ENCODE results near the gene ADA. TPM values are rescaled to one million over a fixed set of nuclear protein-coding genes. Genes with fewer than 3 reads are reported as not detected.

The ADA gene
- total and polyA plus RNA-seq, 2 experiments from 2014 or later = 8.6 to 17.5 TPM

DNA sequence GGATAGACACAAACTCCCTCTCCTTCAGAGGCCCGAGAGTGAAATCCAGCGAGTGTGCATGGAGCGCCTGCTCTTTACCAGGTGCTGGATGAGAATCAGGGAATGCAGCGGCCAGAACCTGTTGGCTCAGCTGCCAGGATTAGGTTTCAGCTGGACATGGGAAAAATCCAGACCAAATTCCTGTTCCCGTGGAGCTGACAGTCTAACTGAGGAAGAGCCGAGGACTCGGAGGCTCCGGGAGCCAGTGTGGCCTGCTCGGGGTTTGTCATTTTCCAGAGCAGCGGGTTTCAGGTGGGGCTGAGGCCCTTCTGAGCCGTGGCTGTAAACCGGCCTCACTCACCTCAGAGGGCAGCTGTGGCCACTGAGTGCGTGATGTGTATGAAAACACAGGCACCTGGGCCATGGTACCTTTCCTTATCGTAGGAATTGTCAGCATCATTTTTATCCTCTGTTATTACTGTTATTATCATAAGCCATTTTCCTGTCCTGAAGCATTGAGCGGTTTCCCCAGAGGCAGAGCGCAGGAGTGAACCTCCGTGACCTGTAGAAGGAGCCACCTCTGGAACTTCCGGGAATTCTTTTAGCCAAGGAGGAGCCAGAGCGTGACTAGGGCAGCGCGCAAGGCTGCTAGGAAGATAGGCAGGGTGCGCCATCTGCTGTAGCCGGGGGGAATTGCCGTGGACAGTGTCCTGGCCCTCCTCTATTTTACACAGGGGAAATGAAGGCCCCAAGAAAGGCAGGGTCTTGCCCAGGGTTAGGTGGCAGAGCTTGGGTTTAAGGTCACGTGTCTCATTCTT, 41.8 kb downstream of the ADA start:
- Histone ChIP-seq H3K9me3 (ENCODE audit: low read depth) (no peaks in the 10 kb centered on the region), H3K27me3 (replicated peaks; ENCODE audit: insufficient read depth) (no peaks in the 10 kb centered on the region), H4K20me1 (ENCODE audit: insufficient read depth) (no peaks in the 10 kb centered on the region), H3K27ac (peak overlapping the region; percentile 22; the same call in 1 of the 2 replicates), H3F3A (ENCODE audit: insufficient read depth) (no peaks in the 10 kb centered on the region; the same call in 1 of the 2 replicates), H3K36me3 (ENCODE audit: low read depth) (no peaks in the 10 kb centered on the region), H3K9ac (peak overlapping the region; percentile 63), H3K4me2 (ENCODE audit: unreplicated experiment) (peak overlapping the region; percentile 55), H2AFZ (peak overlapping the region; percentile 67), H3K79me2 (ENCODE audit: insufficient read depth) (peaks cover 58% of the 10 kb centered on the region), H3K9me2 (ENCODE audit: insufficient read depth) (no peaks in the 10 kb centered on the region), H3K4me3 (peak overlapping the region; percentile 24; the same call in 1 of the 2 replicates), H3K4me1 (ENCODE audit: insufficient read depth) (peaks cover 15% of the 10 kb centered on the region)
- DNase-seq = peak; percentile 94
- 32% methylated on average over 25 of the region's 25 CpGs for WGBS, 2 experiments (ENCODE audit: low coverage in 1 of 2, low lambda C conversion rate in 2 of 2, missing lambda C conversion rate in 2 of 2)
- TF ChIP-seq EZH2 (IDR thresholded peaks at IDR 0.05; ENCODE audit: insufficient read depth, poor library complexity, severe bottlenecking) (no peak), EZH2phosphoT487 (IDR thresholded peaks at IDR 0.05; ENCODE audit: insufficient read depth, low read depth) (no peak)
- in situ Hi-C loops (cut with MboI) = loop anchor here (10.0 to 25.0 kb wide), 2 partner anchors 215 to 397 kb away; partner anchors contain the start of gene OSER1

DNA sequence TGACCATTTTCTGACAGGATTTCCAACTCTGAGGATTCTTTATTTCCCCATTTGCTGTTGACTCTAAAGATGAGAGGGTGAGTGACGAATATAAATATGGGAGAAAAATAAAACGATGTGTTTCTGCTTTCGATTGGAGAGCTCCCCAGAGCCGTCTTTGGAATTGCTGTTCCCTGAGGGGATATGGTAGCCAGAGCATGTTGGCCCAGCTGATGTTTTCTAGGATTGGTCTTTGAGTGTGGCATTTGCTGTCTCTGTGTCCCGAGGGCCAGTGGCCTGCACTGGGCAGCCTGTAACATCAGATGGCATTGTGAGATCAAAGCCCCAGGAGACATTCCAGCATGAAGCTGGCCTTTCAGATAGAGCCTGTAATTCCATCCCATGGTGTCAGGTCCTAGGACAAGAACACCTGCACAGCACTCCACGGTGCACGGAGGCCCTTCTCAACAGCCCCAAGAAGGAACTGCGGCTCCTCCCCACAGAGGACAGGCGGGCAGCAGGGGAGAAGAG, 42.4 kb downstream of the ADA start:
- WGBS, 2 experiments (ENCODE audit: low coverage in 1 of 2, low lambda C conversion rate in 2 of 2, missing lambda C conversion rate in 2 of 2) = 58 to 60% methylated on average over 9 of the region's 9 CpGs

DNA sequence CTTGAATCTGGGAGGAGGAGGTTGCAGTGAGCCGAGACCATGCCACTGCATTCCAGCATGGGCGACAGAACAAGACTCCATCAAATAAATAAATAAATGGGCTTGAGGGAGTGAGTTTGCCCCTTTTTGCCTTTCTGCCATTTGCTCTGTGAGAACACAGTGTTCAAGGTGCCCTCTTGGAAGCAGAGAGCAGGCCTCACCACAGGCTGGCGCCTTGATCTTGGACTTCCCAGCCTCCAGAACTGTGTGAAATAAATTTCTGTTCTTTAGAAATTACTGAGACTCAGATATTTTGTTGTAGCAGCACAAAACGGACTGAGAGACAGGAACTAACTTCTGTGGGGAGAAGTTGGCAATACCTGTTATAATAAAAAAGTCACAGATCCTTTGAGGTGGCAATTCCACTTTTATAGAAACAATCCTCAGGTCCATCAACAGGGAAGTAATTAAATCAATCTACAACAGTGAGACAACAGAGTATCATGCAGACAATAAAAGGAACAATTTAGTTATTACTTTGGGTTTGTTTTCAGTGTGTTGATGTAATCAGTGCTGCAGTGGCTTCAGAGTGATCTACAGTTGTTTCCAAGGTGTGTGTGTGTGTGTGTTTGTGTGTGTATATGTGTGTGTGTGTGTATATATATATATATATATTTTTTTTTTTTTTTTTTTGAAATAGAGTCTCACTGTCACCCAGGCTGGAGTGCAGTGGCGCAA, 44.6 kb downstream of the ADA start:
- Histone ChIP-seq H3K4me3 (no peak overlapping the region), H4K20me1 (ENCODE audit: insufficient read depth) (no peaks in the 10 kb centered on the region), H3F3A (ENCODE audit: insufficient read depth) (peaks cover 11% of the 10 kb centered on the region), H3K36me3 (ENCODE audit: low read depth) (no peaks in the 10 kb centered on the region), H3K9me2 (ENCODE audit: insufficient read depth) (no peaks in the 10 kb centered on the region), H3K9ac (no peak overlapping the region), H3K79me2 (ENCODE audit: insufficient read depth) (peaks cover 64% of the 10 kb centered on the region), H2AFZ (no peak overlapping the region), H3K27me3 (replicated peaks; ENCODE audit: insufficient read depth) (no peaks in the 10 kb centered on the region), H3K4me2 (ENCODE audit: unreplicated experiment) (no peak overlapping the region), H3K9me3 (ENCODE audit: low read depth) (no peaks in the 10 kb centered on the region), H3K4me1 (ENCODE audit: insufficient read depth) (peaks cover 25% of the 10 kb centered on the region), H3K27ac (no peak overlapping the region)
- in situ Hi-C loops (cut with MboI) = loop anchor here (10.0 to 25.0 kb wide), 2 partner anchors 212 to 395 kb away; partner anchors contain the start of gene OSER1
- TF ChIP-seq EZH2 (IDR thresholded peaks at IDR 0.05; ENCODE audit: insufficient read depth, poor library complexity, severe bottlenecking) (no peak), EZH2phosphoT487 (IDR thresholded peaks at IDR 0.05; ENCODE audit: insufficient read depth, low read depth) (no peak)
- no peak for DNase-seq
- WGBS, 2 experiments (ENCODE audit: low coverage in 1 of 2, low lambda C conversion rate in 2 of 2, missing lambda C conversion rate in 2 of 2) = 94 to 95% methylated on average over 5 of the region's 5 CpGs

More for the DNA sequence above, 42.4 kb downstream of the ADA start:
- TF ChIP-seq EZH2 (IDR thresholded peaks at IDR 0.05; ENCODE audit: insufficient read depth, poor library complexity, severe bottlenecking) (no peak), EZH2phosphoT487 (IDR thresholded peaks at IDR 0.05; ENCODE audit: insufficient read depth, low read depth) (no peak)
- Histone ChIP-seq H3K4me3 (no peak overlapping the region), H3K27ac (peak overlapping the region; percentile 22), H3K4me1 (ENCODE audit: insufficient read depth) (peaks cover 17% of the 10 kb centered on the region), H3K9ac (peak overlapping the region; percentile 63; the same call in 1 of the 2 replicates), H3K4me2 (ENCODE audit: unreplicated experiment) (peak overlapping the region; percentile 55), H3F3A (ENCODE audit: insufficient read depth) (no peaks in the 10 kb centered on the region; the same call in 1 of the 2 replicates), H3K79me2 (ENCODE audit: insufficient read depth) (peaks cover 62% of the 10 kb centered on the region), H3K27me3 (replicated peaks; ENCODE audit: insufficient read depth) (no peaks in the 10 kb centered on the region), H3K9me2 (ENCODE audit: insufficient read depth) (no peaks in the 10 kb centered on the region), H3K36me3 (ENCODE audit: low read depth) (no peaks in the 10 kb centered on the region), H3K9me3 (ENCODE audit: low read depth) (no peaks in the 10 kb centered on the region), H2AFZ (peak overlapping the region; percentile 67), H4K20me1 (ENCODE audit: insufficient read depth) (no peaks in the 10 kb centered on the region)
- no peak for DNase-seq
- in situ Hi-C loops (cut with MboI) = loop anchor here (10.0 to 25.0 kb wide), 2 partner anchors 214 to 397 kb away; partner anchors contain the start of gene OSER1

- Histone ChIP-seq H3K79me2 (ENCODE audit: insufficient read depth) (peaks cover 53% of the 10 kb centered on the region), H3K9ac (no peak overlapping the region)
- TF ChIP-seq EZH2phosphoT487 (IDR thresholded peaks at IDR 0.05; ENCODE audit: insufficient read depth, low read depth) (no peak), EZH2 (IDR thresholded peaks at IDR 0.05; ENCODE audit: insufficient read depth, poor library complexity, severe bottlenecking) (no peak)
Observed at GRCh38 chr20:44603327-44603726, 48.2 kb downstream of the ADA start.

More at GRCh38 chr20:44603327-44603726, 48.2 kb downstream of the ADA start:
- Histone ChIP-seq H3K4me1 (ENCODE audit: insufficient read depth) (peaks cover 29% of the 10 kb centered on the region), H3F3A (ENCODE audit: insufficient read depth) (peaks cover 19% of the 10 kb centered on the region), H4K20me1 (ENCODE audit: insufficient read depth) (no peaks in the 10 kb centered on the region), H3K27me3 (replicated peaks; ENCODE audit: insufficient read depth) (no peaks in the 10 kb centered on the region), H3K4me2 (ENCODE audit: unreplicated experiment) (no peak overlapping the region), H2AFZ (no peak overlapping the region), H3K4me3 (no peak overlapping the region), H3K9me2 (ENCODE audit: insufficient read depth) (no peaks in the 10 kb centered on the region), H3K9me3 (ENCODE audit: low read depth) (no peaks in the 10 kb centered on the region), H3K27ac (no peak overlapping the region), H3K36me3 (ENCODE audit: low read depth) (no peaks in the 10 kb centered on the region)
- DNase-seq = no peak
- in situ Hi-C loops (cut with MboI) = loop anchor here (10.0 to 25.0 kb wide), 2 partner anchors 209 to 391 kb away; partner anchors contain the start of gene OSER1
- 95 to 99% methylated on average over 8 of the region's 8 CpGs for WGBS, 2 experiments (ENCODE audit: low coverage in 1 of 2, low lambda C conversion rate in 2 of 2, missing lambda C conversion rate in 2 of 2)

Measured in GM23248 (cell line).